CD14-positive monocyte (primary cell): ENCODE results near the gene GSC. TPM values are rescaled to one million over a fixed set of nuclear protein-coding genes. Genes with fewer than 3 reads are reported as not detected.

Experiments used
- DNase-seq, 3 donors: peaks; one replicate each; pipeline ENCODE4 v3.0.0-alpha.2; 2011 to 2022
- H2AFZ ChIP-seq: 2 replicates; pipeline ENCODE4 v1.6.0; 2012; ENCODE audit warnings: mild to moderate bottlenecking, low read depth, low read length, inconsistent platforms; ENCODE audit not compliant: insufficient read depth, poor library complexity, severe bottlenecking
- H3K27ac ChIP-seq, 2 donors: 1 replicate in 1 of 2; 2 replicates in 1 of 2; pipeline ENCODE4 v1.5.1; 2012 to 2013; ENCODE audit warnings: low read length in 2 of 2, control low read depth in 1 of 2, inconsistent platforms in 1 of 2, low read depth in 1 of 2, mild to moderate bottlenecking in 1 of 2
- H3K27me3 ChIP-seq, 2 donors: one replicate each; pipeline versions ENCODE4 v1.6.0 to v1.6.1; 2011 to 2013; ENCODE audit warnings: low read length in 2 of 2; ENCODE audit not compliant: control insufficient read depth in 2 of 2, insufficient read depth in 2 of 2
- H3K36me3 ChIP-seq, 2 donors: replicated peaks in 1 of 2; 1 replicate in 1 of 2; 2 replicates in 1 of 2; pipeline versions ENCODE4 v1.5.1 to v1.6.1; 2012 to 2013; ENCODE audit warnings: low read length in 2 of 2, control low read depth in 1 of 2, inconsistent platforms in 1 of 2, mild to moderate bottlenecking in 1 of 2; ENCODE audit not compliant: insufficient read depth in 2 of 2, control insufficient read depth in 1 of 2
- H3K4me1 ChIP-seq, 2 donors: 1 replicate in 1 of 2; 2 replicates in 1 of 2; pipeline versions ENCODE4 v1.5.1 to v1.6.1; 2012 to 2013; ENCODE audit warnings: low read length in 2 of 2, control low read depth in 1 of 2, inconsistent platforms in 1 of 2, mild to moderate bottlenecking in 1 of 2, moderate library complexity in 1 of 2; ENCODE audit not compliant: insufficient read depth in 2 of 2, control insufficient read depth in 1 of 2
- H3K4me2 ChIP-seq: replicated peaks from 2 replicates; pipeline ENCODE3; 2012; ENCODE audit warnings: low read length, moderate library complexity, mild to moderate bottlenecking; ENCODE audit not compliant: poor library complexity, severe bottlenecking; ENCODE audit errors: extremely low read depth
- H3K4me3 ChIP-seq, 3 experiments: fragments of 200-600 bp in 1 of 3; sonication (generic) in 1 of 3; replicated peaks in 1 of 3; 1 replicate in 2 of 3; 2 replicates in 1 of 3; pipeline ENCODE4 v1.5.1; 2011 to 2013; ENCODE audit warnings: low read length in 3 of 3, mild to moderate bottlenecking in 3 of 3, control low read depth in 2 of 3, low read depth in 2 of 3, inconsistent platforms in 1 of 3, moderate library complexity in 1 of 3
- H3K79me2 ChIP-seq: 2 replicates; pipeline ENCODE4 v1.6.0; 2012; ENCODE audit warnings: mild to moderate bottlenecking, control low read depth, inconsistent platforms, low read length, moderate library complexity; ENCODE audit not compliant: insufficient read depth
- H3K9ac ChIP-seq: 2 replicates; pipeline ENCODE4 v1.6.0; 2017; ENCODE audit warnings: low read length, mild to moderate bottlenecking; ENCODE audit not compliant: insufficient read depth, poor library complexity, severe bottlenecking
- H3K9me3 ChIP-seq, 2 donors: replicated peaks in 1 of 2; 1 replicate in 1 of 2; 2 replicates in 1 of 2; pipeline versions ENCODE4 v1.5.1 to v1.6.1; 2012 to 2013; ENCODE audit warnings: low read length in 2 of 2, control low read depth in 1 of 2; ENCODE audit not compliant: control insufficient read depth in 1 of 2, insufficient read depth in 1 of 2
- H4K20me1 ChIP-seq: 2 replicates; pipeline ENCODE4 v1.6.0; 2012; ENCODE audit warnings: mild to moderate bottlenecking, low read length, control low read depth, moderate library complexity; ENCODE audit not compliant: insufficient read depth
- H3K27ac Mint-ChIP-seq, 7 donors: one replicate each; pipeline ENCODE4 v1.8.0; 2020; ENCODE audit warnings: mild to moderate bottlenecking in 7 of 7, mixed read lengths in 7 of 7, moderate library complexity in 6 of 7, inconsistent platforms in 2 of 7
- H3K27me3 Mint-ChIP-seq, 3 donors: one replicate each; pipeline ENCODE4 v1.8.0; 2021 to 2022; ENCODE audit warnings: low read depth in 3 of 3, mild to moderate bottlenecking in 3 of 3, mixed read lengths in 3 of 3, moderate library complexity in 3 of 3, inconsistent platforms in 1 of 3
- H3K36me3 Mint-ChIP-seq, 2 donors: one replicate each; pipeline ENCODE4 v1.8.0; 2020; ENCODE audit warnings: mixed read lengths in 2 of 2, inconsistent platforms in 1 of 2, mild to moderate bottlenecking in 1 of 2
- H3K4me1 Mint-ChIP-seq: one replicate; pipeline ENCODE4 v1.8.0; 2020; ENCODE audit warnings: mild to moderate bottlenecking, mixed read lengths
- H3K4me3 Mint-ChIP-seq, 2 donors: one replicate each; pipeline ENCODE4 v1.8.0; 2020; ENCODE audit warnings: mild to moderate bottlenecking in 2 of 2, mixed read lengths in 2 of 2, moderate library complexity in 1 of 2
- H3K9me3 Mint-ChIP-seq, 7 donors: one replicate each; pipeline ENCODE4 v1.8.0; 2020 to 2022; ENCODE audit warnings: mixed read lengths in 7 of 7, mild to moderate bottlenecking in 6 of 7, moderate library complexity in 6 of 7, inconsistent platforms in 2 of 7
- WGBS: methylation state at CpG from one replicate; pipeline ENCODE4 v1.1.5; 2013; ENCODE audit warnings: missing lambda C conversion rate; ENCODE audit not compliant: insufficient coverage; 5-methylcytosine and 5-hydroxymethylcytosine counted together
- intact Hi-C, 2 donors: fragments of 100-400 bp; cut with micrococcal nuclease; formaldehyde crosslinking; loops; one replicate each; pipeline versions ENCODE4 v1.15.0 to v1.15.1; 2023
- polyA plus RNA-seq, 3 donors: library from polyadenylated mRNA; depleted of rRNA in 1 of 3; unstranded in 2 of 3; stranded (reverse) in 1 of 3; fragments of 300-500 nt in 2 of 3; fragments of >200 nt in 1 of 3; fragmentation: Illumina TruSeq in 2 of 3; gene quantifications; 1 replicate in 2 of 3; 2 replicates in 1 of 3; pipeline ENCODE4 v1.2.3, GENCODE V29; 2012 to 2021
- TF ChIP-seq, protein P1 (sequence below): fragments of 200-600 bp; IDR thresholded peaks from one replicate; pipeline ENCODE4 v1.8.0; 2022; ENCODE audit warnings: antibody characterized with exemption, mild to moderate bottlenecking

Gene GSC
- polyA plus RNA-seq, 3 donors: not detected

GRCh38 chr14:94754391-94754942, 15.4 kb downstream of the GSC start:
- Histone ChIP-seq H3K27ac (no peak overlapping the region), H4K20me1 (no peaks in the 10 kb centered on the region), H3K36me3 (no peaks in the 10 kb centered on the region), H3K4me2 (no peak overlapping the region), H2AFZ (no peak overlapping the region), H3K79me2 (no peaks in the 10 kb centered on the region), H3K27me3 (no peaks in the 10 kb centered on the region), H3K4me1 (no peaks in the 10 kb centered on the region), H3K4me3 (no peak overlapping the region), H3K9ac (no peak overlapping the region), H3K9me3 (no peaks in the 10 kb centered on the region)
- Mint-ChIP-seq H3K4me1 (no peaks in the 10 kb centered on the region), H3K9me3 (peaks cover 0 to 1% (median 0%) of the 10 kb centered on the region in 7 donors), H3K36me3 (no peaks in the 10 kb centered on the region), H3K27me3 (peaks cover 9 to 23% (median 15%) of the 10 kb centered on the region in 3 donors), H3K4me3 (no peak overlapping the region), H3K27ac (no peak overlapping the region)
- WGBS: 82% methylated on average over 4 of the region's 6 CpGs
- intact Hi-C loops: no loop called here
- no peak for DNase-seq
- TF ChIP-seq, protein P1, sequence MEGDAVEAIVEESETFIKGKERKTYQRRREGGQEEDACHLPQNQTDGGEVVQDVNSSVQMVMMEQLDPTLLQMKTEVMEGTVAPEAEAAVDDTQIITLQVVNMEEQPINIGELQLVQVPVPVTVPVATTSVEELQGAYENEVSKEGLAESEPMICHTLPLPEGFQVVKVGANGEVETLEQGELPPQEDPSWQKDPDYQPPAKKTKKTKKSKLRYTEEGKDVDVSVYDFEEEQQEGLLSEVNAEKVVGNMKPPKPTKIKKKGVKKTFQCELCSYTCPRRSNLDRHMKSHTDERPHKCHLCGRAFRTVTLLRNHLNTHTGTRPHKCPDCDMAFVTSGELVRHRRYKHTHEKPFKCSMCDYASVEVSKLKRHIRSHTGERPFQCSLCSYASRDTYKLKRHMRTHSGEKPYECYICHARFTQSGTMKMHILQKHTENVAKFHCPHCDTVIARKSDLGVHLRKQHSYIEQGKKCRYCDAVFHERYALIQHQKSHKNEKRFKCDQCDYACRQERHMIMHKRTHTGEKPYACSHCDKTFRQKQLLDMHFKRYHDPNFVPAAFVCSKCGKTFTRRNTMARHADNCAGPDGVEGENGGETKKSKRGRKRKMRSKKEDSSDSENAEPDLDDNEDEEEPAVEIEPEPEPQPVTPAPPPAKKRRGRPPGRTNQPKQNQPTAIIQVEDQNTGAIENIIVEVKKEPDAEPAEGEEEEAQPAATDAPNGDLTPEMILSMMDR: no peak

GRCh38 chr14:94752591-94753436, 17.1 kb downstream of the GSC start:
- no peaks in the 10 kb centered on the region for H3K4me1 Mint-ChIP-seq
- intact Hi-C loops: no loop called here
- no peaks in the 10 kb centered on the region for H3K79me2 ChIP-seq
- DNase-seq: no peak
- H3K9me3 ChIP-seq: no peaks in the 10 kb centered on the region
- no peaks in the 10 kb centered on the region for H3K9me3 Mint-ChIP-seq
- H3K27ac Mint-ChIP-seq: no peak overlapping the region
- H3K27me3 Mint-ChIP-seq: peaks cover 10 to 22% (median 19%) of the 10 kb centered on the region in 3 donors
- H4K20me1 ChIP-seq: no peaks in the 10 kb centered on the region
- 90% methylated on average over 14 of the region's 23 CpGs for WGBS
- H3K27me3 ChIP-seq: no peaks in the 10 kb centered on the region
- H3K4me3 Mint-ChIP-seq: no peak overlapping the region
- TF ChIP-seq, protein P1: no peak
- H3K36me3 ChIP-seq: no peaks in the 10 kb centered on the region
- H2AFZ ChIP-seq: no peak overlapping the region
- no peaks in the 10 kb centered on the region for H3K4me1 ChIP-seq
- no peak overlapping the region for H3K4me2 ChIP-seq
- H3K27ac ChIP-seq: no peak overlapping the region
- no peak overlapping the region for H3K4me3 ChIP-seq
- no peak overlapping the region for H3K9ac ChIP-seq
- H3K36me3 Mint-ChIP-seq: no peaks in the 10 kb centered on the region
